Measurements from ENCODE around the gene EHD4.

DNA sequence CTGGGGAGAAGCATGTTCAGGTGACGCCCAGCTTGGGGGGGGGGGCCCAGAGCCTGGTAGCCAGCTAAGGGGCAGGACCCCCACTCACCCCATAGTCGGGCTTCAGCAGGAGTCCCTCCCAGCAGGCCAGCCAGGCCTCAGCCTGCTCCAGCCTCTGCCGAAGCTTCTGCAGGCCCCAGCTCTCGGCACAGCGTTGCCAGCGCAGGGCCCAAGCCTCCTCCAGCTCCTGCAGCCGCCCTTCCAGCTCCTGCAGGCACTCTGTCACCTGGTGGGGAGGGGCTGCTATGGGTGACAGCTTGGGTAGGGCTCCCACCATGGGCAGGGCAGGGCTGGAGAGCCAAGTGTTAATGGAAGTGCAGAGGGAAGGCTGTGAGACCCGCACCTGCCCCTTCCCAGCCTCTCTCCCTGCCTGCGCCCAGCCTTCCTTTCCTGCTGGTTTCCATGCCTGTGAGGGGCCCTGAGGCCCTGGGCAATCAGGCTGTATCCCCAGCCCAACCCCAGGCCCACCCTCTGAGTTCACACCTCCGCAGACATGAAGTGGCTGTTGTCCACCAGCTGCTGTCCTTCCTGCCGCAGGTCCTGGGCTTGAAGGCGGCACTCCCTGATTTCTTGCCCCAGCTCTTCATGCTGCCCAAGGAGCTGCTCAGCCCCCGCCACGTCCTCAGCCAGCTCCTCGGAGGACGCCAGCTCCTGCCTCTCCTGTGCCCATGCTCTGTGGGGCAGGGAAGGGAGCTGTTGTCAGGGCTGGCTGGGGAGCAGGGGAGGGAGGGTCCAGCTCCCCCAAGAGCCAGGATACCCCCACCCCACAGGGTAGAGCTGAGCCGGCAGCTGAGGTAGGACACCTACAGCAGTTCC is 119.4 kb downstream of the EHD4 start:
- no peak for TF ChIP-seq SUZ12 (IDR thresholded peaks at IDR 0.05; ENCODE audit: extremely low read depth, insufficient read depth, insufficient read length)
- TF ChIP-seq YY1 (IDR thresholded peaks at IDR 0.05; ENCODE audit: insufficient read depth, insufficient read length) = no peak
- no peak for TF ChIP-seq ZNF274 (IDR thresholded peaks at IDR 0.05; ENCODE audit: low read depth, low read length)
